Suppressor macrophage treated with lipopolysaccharide for 1 hour (primary cell): ENCODE results near the gene USF1.
"Not testable (repeated sequence)": the region's sequence is repeated elsewhere in the genome, so short reads cannot be mapped to it uniquely, and the experiment has no call there.

Source experiments
- DNase-seq, 3 donors: peaks; one replicate each; pipeline ENCODE4 v3.0.0-alpha.2; 2020 to 2022

Gene USF1

DNA sequence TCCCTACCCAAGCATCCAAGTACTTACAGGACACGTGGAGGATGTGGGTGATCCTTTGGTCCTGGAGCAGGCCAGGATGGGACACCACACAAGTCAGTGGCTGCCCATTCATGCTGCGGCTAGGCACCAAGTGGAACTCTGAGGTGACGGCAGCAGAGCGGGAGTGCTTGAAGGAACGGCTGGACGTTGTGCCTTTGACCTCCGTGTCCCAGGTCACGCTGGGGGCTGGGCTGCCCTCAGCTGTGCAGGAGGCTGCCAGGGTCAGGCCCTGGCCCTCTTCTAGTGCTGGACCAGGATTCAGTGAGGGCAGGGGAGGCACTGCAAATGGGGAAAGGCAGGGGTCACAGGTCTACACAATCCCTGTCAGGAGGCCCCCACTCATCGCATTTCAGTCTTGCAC is 31.6 kb upstream of the USF1 start:
- no peak for DNase-seq

DNA sequence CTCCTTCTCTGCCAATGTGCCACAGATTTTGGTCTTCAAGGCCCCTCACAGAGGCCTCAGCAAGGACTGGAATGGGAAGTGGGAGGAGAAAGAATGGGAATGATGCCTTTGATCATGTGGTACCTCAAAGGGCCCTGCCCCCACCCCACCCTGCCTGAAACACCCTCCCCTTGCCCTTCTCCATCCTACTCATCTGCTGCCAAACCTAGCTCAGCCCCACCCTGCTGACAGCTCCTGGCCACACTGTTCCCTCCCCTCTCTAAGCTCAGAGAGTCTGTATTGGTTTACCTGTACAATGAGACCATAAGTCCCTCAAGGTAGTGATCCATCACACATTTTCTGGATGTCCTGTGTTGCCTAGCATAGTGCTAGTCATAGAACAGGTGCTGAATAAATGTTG is 30.6 kb upstream of the USF1 start:
- DNase-seq = no peak

DNA sequence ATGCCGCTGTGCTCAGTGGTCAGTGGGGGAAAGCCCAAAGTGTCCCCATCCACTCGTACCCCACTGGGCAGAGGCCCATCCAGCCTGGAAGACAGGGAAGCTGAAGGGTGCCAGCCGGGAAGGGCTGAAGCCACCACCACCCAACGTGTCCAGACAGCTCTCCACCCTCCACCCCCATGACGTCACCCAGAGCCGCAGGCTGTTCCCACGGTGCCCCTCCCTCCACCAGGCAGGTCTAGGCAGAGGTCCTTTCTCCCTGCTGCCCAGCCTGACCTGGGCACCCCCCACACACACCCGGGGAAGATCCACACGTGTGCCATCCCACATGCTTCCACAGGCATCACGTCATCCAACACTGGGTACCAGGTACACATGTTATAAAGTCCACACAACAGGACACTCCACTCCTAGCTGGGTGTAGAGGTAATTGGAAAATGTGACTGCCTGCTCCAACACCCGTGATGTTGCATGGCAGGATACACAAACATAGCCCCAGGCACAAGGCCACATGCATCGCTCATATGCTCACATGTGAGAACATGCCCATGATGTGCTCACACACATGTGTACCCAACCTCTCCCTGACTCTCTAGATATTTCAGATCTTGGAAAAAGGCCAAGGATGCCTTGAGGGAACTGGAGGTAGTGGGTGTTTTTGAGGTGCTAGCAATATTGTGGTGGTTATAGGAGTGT is 29.0 kb upstream of the USF1 start:
- DNase-seq = no peak

- no peak for DNase-seq
Observed at GRCh38 chr1:161073474-161074121, 27.8 kb upstream of the USF1 start.

DNA sequence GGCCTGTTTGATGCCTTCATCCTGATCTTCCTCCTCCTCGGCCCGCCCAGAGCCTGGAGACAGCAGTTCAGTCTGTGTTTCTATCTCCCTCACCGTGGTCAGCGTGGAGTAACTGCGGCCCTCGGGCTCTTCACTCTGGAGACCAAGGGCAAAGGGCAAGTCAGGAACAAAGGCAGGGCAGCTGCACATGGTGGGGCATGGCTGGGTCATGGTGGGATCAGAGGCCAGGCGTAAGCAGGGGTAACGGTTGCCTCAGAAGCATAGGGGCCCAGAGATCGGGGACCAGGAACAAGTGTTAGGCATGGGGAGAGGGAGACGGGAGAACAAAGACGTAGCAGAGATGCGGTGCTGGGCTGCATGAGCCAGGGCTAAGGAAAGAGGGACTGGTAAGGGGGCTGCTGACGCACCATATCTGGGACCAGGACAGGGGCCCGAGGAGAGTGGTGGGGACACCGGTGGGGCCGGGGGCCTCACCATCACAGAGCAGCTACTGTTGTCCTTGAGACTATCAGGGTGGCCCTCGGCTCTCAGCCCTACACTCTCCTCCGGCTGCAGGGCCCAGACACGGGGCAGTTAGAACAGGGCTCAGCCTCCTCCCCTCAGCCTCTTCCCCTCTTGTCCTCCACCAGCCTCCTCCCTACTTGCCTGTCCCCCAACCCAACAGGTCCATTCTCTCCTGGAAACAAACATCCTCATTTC is 27.1 kb upstream of the USF1 start:
- DNase-seq = no peak

DNA sequence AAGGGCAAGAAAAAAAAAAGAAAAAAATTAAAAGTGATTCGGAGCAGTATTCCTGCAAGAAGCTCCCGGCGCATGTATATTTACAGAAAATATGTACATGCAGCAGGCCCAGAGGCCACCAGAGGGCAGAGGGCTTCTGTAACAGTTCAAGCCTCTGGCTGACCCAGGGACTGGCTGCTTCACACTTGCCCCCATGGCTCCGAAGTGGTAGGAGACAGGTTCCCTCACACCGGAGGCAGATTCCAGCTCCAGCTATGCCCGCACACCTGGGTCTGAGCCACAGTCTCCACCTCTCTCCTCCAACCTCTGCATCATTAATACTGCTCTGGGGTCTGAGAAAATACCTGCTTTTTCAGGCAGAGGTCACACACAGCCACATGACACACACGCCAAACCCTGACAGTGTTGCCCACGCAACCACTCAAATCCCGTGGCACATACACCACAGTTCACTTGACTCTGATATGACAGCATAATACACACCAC is 26.2 kb upstream of the USF1 start:
- DNase-seq = peak; percentile 84 to 88 (median 86)

- no peak for DNase-seq
Observed at GRCh38 chr1:161070761-161071160, 25.0 kb upstream of the USF1 start.

GRCh38 chr1:161069731-161070270 is 24.0 kb upstream of the USF1 start, which contains the start of gene ARHGAP30:
ARHGAP30 (minus strand) TSS chr1:161069891; CDS start chr1:161069624, 267 bp downstream.
- peak; percentile 67 to 76 (median 68) for DNase-seq

GRCh38 chr1:161069241-161069640 is 23.5 kb upstream of the USF1 start:
- no peak for DNase-seq

GRCh38 chr1:161068306-161069234 is 22.8 kb upstream of the USF1 start:
- peak; percentile 93 to 95 (median 94) for DNase-seq

DNA sequence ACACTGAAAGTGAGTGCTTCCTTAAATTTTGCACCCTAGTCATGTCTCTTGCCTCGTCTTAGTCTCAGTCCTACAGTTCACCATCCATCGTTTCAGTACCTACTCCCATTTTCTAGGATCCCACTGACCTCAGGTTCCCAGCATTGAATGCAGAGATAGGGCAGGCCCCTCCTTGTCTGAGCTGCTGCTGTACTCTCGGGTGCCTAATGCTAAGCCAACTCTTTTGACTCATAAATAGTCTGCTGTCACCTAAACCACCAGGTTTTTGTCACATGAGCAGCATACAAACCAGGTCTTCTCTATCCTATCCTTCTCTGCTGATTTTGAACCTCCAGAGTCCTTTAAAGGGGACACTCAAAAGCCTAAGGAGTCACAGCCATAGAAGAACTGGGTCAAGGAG is 20.9 kb upstream of the USF1 start:
- no peak for DNase-seq

- not testable (repeated sequence) for DNase-seq
Observed at GRCh38 chr1:161065681-161066080, 19.9 kb upstream of the USF1 start.

- DNase-seq = not testable (repeated sequence)
Observed at GRCh38 chr1:161063936-161064335, 18.2 kb upstream of the USF1 start.

DNA sequence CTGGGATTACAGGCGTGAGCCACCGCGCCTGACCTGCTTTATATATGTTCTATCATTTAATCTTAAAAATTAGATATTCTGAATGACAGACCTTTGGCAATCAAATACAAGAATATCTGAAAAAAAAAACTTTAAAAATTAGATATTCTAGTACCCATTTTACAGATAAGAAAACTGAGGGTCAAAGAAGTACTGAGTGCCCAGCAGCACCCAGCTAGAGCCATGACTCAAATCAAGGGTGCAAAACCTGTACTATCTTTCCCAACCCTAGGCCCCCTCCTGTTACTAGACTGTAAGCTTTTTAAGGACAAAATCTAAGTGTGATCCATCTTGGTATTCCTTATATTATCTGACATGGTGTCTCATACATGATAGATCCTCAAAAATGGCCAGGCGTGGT is 15.6 kb upstream of the USF1 start:
- no peak for DNase-seq

GRCh38 chr1:161059293-161059692 is 13.5 kb upstream of the USF1 start:
- no peak for DNase-seq

DNA sequence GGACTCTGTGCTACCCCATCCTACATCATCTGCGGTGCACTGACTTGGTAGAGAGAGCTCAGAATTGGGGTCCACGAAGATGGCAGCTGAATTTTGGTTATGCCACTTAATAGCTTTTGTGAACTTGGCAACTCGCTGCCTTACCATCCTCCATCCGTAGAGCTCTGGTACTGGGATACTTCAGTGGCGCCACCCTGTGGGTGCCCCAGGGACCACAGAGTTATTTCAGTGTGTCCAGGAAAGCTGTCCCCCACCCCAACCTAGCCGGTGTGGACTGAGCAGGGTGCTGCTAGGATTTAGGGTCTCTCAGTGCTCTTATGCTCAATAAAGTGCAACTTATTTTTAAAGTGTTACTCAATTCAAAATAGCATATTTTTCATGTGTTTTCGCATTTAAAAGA is 9.0 kb upstream of the USF1 start:
- DNase-seq = no peak

DNA sequence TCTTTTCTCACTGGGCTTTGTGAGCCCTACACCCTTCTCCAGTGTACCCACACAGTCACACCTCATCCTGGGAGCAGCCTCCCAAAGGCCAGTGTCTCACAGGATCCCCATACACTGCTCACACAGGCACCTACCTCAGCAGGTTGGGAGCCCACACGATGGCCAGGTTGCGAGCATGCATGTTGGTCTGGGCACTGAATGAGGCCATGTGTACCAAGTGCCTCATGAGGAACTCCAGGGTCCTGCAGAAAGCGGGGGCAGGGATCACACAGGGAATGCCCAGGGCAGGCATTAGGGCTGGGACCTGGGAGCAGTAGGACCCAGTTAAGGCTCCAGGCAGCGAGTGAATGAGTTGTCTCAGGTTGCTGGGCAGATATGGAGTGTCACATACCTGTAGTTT is 8.5 kb upstream of the USF1 start:
- no peak for DNase-seq

GRCh38 chr1:161052899-161053298 is 7.1 kb upstream of the USF1 start:
- peak; percentile 17 to 33 (median 20) for DNase-seq

- DNase-seq = no peak
Observed at GRCh38 chr1:161051219-161051618, 5.4 kb upstream of the USF1 start.

- DNase-seq = no peak
Observed at GRCh38 chr1:161048949-161049722, 3.4 kb upstream of the USF1 start.
